Measurements from ENCODE around the gene EMID1. TPM values are rescaled to one million over a fixed set of nuclear protein-coding genes. Genes with fewer than 3 reads are reported as not detected.

Gene EMID1
- total RNA-seq, 1 experiment from 2014 or later, result 5.4 TPM

- no peak overlapping the region for H4K91ac ChIP-seq (ENCODE audit: insufficient read length, low read depth, low read length)
- H3K9ac ChIP-seq (ENCODE audit: extremely low read depth, insufficient read length, low read length), result no peak overlapping the region
- no peak overlapping the region for H3K4me3 Mint-ChIP-seq
- H3K27ac ChIP-seq (ENCODE audit: insufficient read length, low read depth, low read length), result no peak overlapping the region
- H2AFZ ChIP-seq (ENCODE audit: low read length), result no peak overlapping the region
- no peak overlapping the region for H3T11ph ChIP-seq (ENCODE audit: low read length)
- H4K8ac ChIP-seq (replicated peaks; ENCODE audit: insufficient read length, low read depth, low read length), result no peak overlapping the region
- no peaks in the 10 kb centered on the region for H3K9me3 ChIP-seq (ENCODE audit: control insufficient read depth, low read depth, low read length)
- H3K27me3 Mint-ChIP-seq (ENCODE audit: low read depth), result peaks cover 3% of the 10 kb centered on the region; the same call in 1 of the 2 replicates
- no peak overlapping the region for H3K56ac ChIP-seq (ENCODE audit: insufficient read length, low read depth, low read length)
- H3K9me3 Mint-ChIP-seq, result no peaks in the 10 kb centered on the region
- H3K27me3 ChIP-seq (ENCODE audit: insufficient read depth, low read length), result no peaks in the 10 kb centered on the region
- no peak for TF ChIP-seq CTCF (conservative IDR thresholded peaks at IDR 0.05)
- no peak overlapping the region for H4K5ac ChIP-seq (ENCODE audit: insufficient read length, low read depth, low read length)
- no peaks in the 10 kb centered on the region for H3K79me1 ChIP-seq (ENCODE audit: insufficient read depth, low read depth, low read length, poor library complexity, severe bottlenecking)
- no peaks in the 10 kb centered on the region for H4K20me1 ChIP-seq (ENCODE audit: control insufficient read depth, insufficient read depth, insufficient read length)
- H3K23ac ChIP-seq (ENCODE audit: insufficient read length, low read depth, low read length), result no peak overlapping the region
- H2AK5ac ChIP-seq (ENCODE audit: insufficient read length, low read length), result no peak overlapping the region
- no peak overlapping the region for H2BK120ac ChIP-seq (ENCODE audit: low read depth, low read length, poor library complexity, severe bottlenecking)
- no peaks in the 10 kb centered on the region for H3K79me2 ChIP-seq (ENCODE audit: insufficient read depth, low read length)
- no peak overlapping the region for H3K14ac ChIP-seq (ENCODE audit: insufficient read depth, low read length)
- 0 out of 7 replicates have a peak overlapping the region, but pooled peaks of 1 of the 3 experiments have one; percentile 49 for H3K27ac Mint-ChIP-seq
- no peak overlapping the region for H2BK20ac ChIP-seq (ENCODE audit: low read depth, low read length, poor library complexity, severe bottlenecking)
- no peak overlapping the region for H2BK15ac ChIP-seq (ENCODE audit: low read depth, low read length)
- WGBS (ENCODE audit: extremely low coverage, insufficient read length, low lambda C conversion rate), result no CpG with 5 or more reads among the region's 11 CpGs
- no peak overlapping the region for H3K4ac ChIP-seq (ENCODE audit: low read depth, low read length)
- H3K36me3 Mint-ChIP-seq (ENCODE audit: insufficient read depth in 1 of 3, low read depth in 3 of 3), result no peaks in the 10 kb centered on the region
- no peaks in the 10 kb centered on the region for H3K23me2 ChIP-seq (ENCODE audit: insufficient read length, low read depth, low read length, poor library complexity, severe bottlenecking)
- H2BK12ac ChIP-seq (ENCODE audit: insufficient read length, low read depth, low read length), result no peak overlapping the region
- DNase-seq, result no peak
- no peak overlapping the region for H3K4me2 ChIP-seq (ENCODE audit: insufficient read depth, insufficient read length, low read length)
- H3K4me1 ChIP-seq (ENCODE audit: insufficient read depth, low read length), result no peaks in the 10 kb centered on the region
- no peak overlapping the region for H3K18ac ChIP-seq (ENCODE audit: insufficient read length, low read depth, low read length)
- 0 out of 4 replicates have a peak, but pooled peaks cover 0 to 5% of the 10 kb centered on the region in 2 experiments for H3K4me1 Mint-ChIP-seq
- no peak overlapping the region for H2BK5ac ChIP-seq (ENCODE audit: insufficient read length, low read length)
Observed at GRCh38 chr22:29226351-29226981, 20.8 kb downstream of the EMID1 start.

Measured in H9 (cell line).